ENCODE data around the gene TMEM260. TPM values are rescaled to one million over a fixed set of nuclear protein-coding genes. Genes with fewer than 3 reads are reported as not detected.

The TMEM260 gene
- total and polyA plus RNA-seq, 10 donors: 8.4 to 42.9 (median 30.2) TPM

GRCh38 chr14:56617084-56617483, 37.5 kb downstream of the TMEM260 start:
- no peak for DNase-seq
- Histone ChIP-seq H3K36me3 (peaks cover 4 to 100% (median 63%) of the 10 kb centered on the region in 6 donors), H3K4me3 (no peak overlapping the region), H3K27ac (no peak overlapping the region), H3K27me3 (replicated peaks in 1 of 7) (no peaks in the 10 kb centered on the region), H3K9me3 (no peaks in the 10 kb centered on the region), H3K4me1 (no peaks in the 10 kb centered on the region)
- no peak for TF ChIP-seq CTCF (IDR thresholded peaks at IDR 0.05 in 8 of 11, conservative IDR thresholded peaks at IDR 0.05 in 3 of 11)
- no peak for TF ChIP-seq POLR2AphosphoS5 (IDR thresholded peaks at IDR 0.05)
- TF ChIP-seq POLR2A (IDR thresholded peaks at IDR 0.05): no peak
- intact Hi-C loops (cut with DNase I; ENCODE audit: low total_unique reads): no loop called here

GRCh38 chr14:56630707-56631106, 51.1 kb downstream of the TMEM260 start:
- H3K27ac ChIP-seq: no peak overlapping the region
- no peak overlapping the region for H3K4me3 ChIP-seq
- peaks cover 0 to 100% (median 77%) of the 10 kb centered on the region in 6 donors for H3K36me3 ChIP-seq
- peaks cover 0 to 43% (median 29%) of the 10 kb centered on the region in 8 donors for H3K9me3 ChIP-seq
- WGBS, 5 donors: 96 to 100% (median 98%) methylated on average over 3 of the region's 3 CpGs
- no peaks in the 10 kb centered on the region for H3K4me1 ChIP-seq
- intact Hi-C loops (cut with DNase I; ENCODE audit: low total_unique reads): no loop called here
- no peak for DNase-seq
- no peaks in the 10 kb centered on the region for H3K27me3 ChIP-seq (replicated peaks in 1 of 7)
- TF ChIP-seq POLR2AphosphoS5 (IDR thresholded peaks at IDR 0.05): no peak
- no peak for TF ChIP-seq CTCF (IDR thresholded peaks at IDR 0.05 in 8 of 11, conservative IDR thresholded peaks at IDR 0.05 in 3 of 11)
- no peak for TF ChIP-seq POLR2A (IDR thresholded peaks at IDR 0.05)

GRCh38 chr14:56632195-56632594, 52.6 kb downstream of the TMEM260 start:
- Histone ChIP-seq H3K27me3 (replicated peaks in 1 of 7) (no peaks in the 10 kb centered on the region), H3K4me3 (no peak overlapping the region), H3K27ac (no peak overlapping the region), H3K36me3 (peaks cover 0 to 100% (median 81%) of the 10 kb centered on the region in 6 donors), H3K9me3 (peaks cover 0 to 40% (median 29%) of the 10 kb centered on the region in 8 donors), H3K4me1 (no peaks in the 10 kb centered on the region)
- intact Hi-C loops (cut with DNase I; ENCODE audit: low total_unique reads): no loop called here
- no peak for DNase-seq
- 94 to 100% (median 98%) methylated on average over 2 of the region's 2 CpGs for WGBS, 5 donors
- TF ChIP-seq POLR2AphosphoS5 (IDR thresholded peaks at IDR 0.05) (no peak), CTCF (IDR thresholded peaks at IDR 0.05 in 8 of 11, conservative IDR thresholded peaks at IDR 0.05 in 3 of 11) (no peak), POLR2A (IDR thresholded peaks at IDR 0.05) (no peak)

- Histone ChIP-seq H3K27me3 (replicated peaks in 1 of 7) (no peaks in the 10 kb centered on the region), H3K36me3 (peaks cover 6 to 100% (median 81%) of the 10 kb centered on the region in 6 donors), H3K4me3 (no peak overlapping the region), H3K27ac (no peak overlapping the region), H3K4me1 (no peaks in the 10 kb centered on the region), H3K9me3 (peaks cover 0 to 27% (median 24%) of the 10 kb centered on the region in 8 donors)
- DNase-seq: no peak
- no peak for TF ChIP-seq POLR2AphosphoS5 (IDR thresholded peaks at IDR 0.05)
- no peak for TF ChIP-seq CTCF (IDR thresholded peaks at IDR 0.05 in 8 of 11, conservative IDR thresholded peaks at IDR 0.05 in 3 of 11)
- TF ChIP-seq POLR2A (IDR thresholded peaks at IDR 0.05): no peak
- WGBS, 5 donors: 91 to 100% (median 100%) methylated on average over 1 of the region's 1 CpG
- intact Hi-C loops (cut with DNase I; ENCODE audit: low total_unique reads): no loop called here
Measured at GRCh38 chr14:56633544-56633943, 53.9 kb downstream of the TMEM260 start.

All from spleen (tissue), 11 donors.